Prostate gland (tissue), 2 donors: ENCODE data around the gene MYADML2. TPM values are rescaled to one million over a fixed set of nuclear protein-coding genes. Genes with fewer than 3 reads are reported as not detected.

Experiments
- DNase-seq: peaks from one replicate; pipeline ENCODE4 v3.0.0-alpha.2; 2019; ENCODE audit warnings: low spot score
- H3K27ac ChIP-seq, 2 donors: fragments of 200-600 bp; sonication (generic); 2 replicates each; pipeline ENCODE4 v1.5.1; 2017 to 2019
- H3K27me3 ChIP-seq: fragments of 200-600 bp; sonication (generic); replicated peaks from 2 replicates; pipeline ENCODE4 v1.5.1; 2019; ENCODE audit not compliant: insufficient read depth
- H3K36me3 ChIP-seq, 2 donors: fragments of 200-600 bp; sonication (generic); 1 replicate in 1 of 2; 2 replicates in 1 of 2; pipeline versions ENCODE4 v1.5.1 to v1.8.1; 2017 to 2019
- H3K4me1 ChIP-seq: fragments of 200-600 bp; sonication (generic); replicated peaks from 2 replicates; pipeline ENCODE4 v1.5.1; 2019
- H3K4me3 ChIP-seq, 2 donors: fragments of 200-600 bp; sonication (generic); 2 replicates each; pipeline ENCODE4 v1.5.1; 2017 to 2019
- H3K9me3 ChIP-seq: fragments of 200-600 bp; sonication (generic); 2 replicates; pipeline ENCODE4 v1.5.1; 2017
- CTCF ChIP-seq, 4 experiments: fragments of 200-600 bp in 2 of 4; fragments of 450-650 bp in 2 of 4; sonication (generic) in 2 of 4; IDR thresholded peaks; 1 replicate in 3 of 4; 2 replicates in 1 of 4; pipeline ENCODE4 v1.5.1; 2016 to 2019; ENCODE audit warnings: antibody characterized with exemption in 4 of 4, mild to moderate bottlenecking in 2 of 4, moderate library complexity in 2 of 4
- POLR2A ChIP-seq: fragments of 450-650 bp; IDR thresholded peaks from one replicate; pipeline ENCODE4 v1.6.1; 2016; ENCODE audit warnings: antibody characterized with exemption, mild to moderate bottlenecking
- POLR2AphosphoS5 ChIP-seq: sonication (generic); formaldehyde crosslinking; IDR thresholded peaks from one replicate; pipeline ENCODE4 v1.6.1; 2017; ENCODE audit warnings: antibody characterized with exemption
- WGBS: methylation state at CpG from one replicate; pipeline ENCODE4 v1.1.5; 2018; 5-methylcytosine and 5-hydroxymethylcytosine counted together
- intact Hi-C: fragments of 100-400 bp; cut with DNase I; formaldehyde crosslinking; loops from one replicate; pipeline ENCODE4 v1.14.2; 2022
- total RNA-seq, 2 donors: library from RNA; depleted of rRNA; stranded (reverse); fragments of >200 nt; gene quantifications; one replicate each; pipeline ENCODE4 v1.1.0, GENCODE V29; 2016

The MYADML2 gene
- total RNA-seq, 2 donors from 2014 or later, result 0.14 TPM; not detected in 1

GRCh38 chr17:81964081-81964849 lies 17.2 kb upstream of the MYADML2 start:
- no peak for DNase-seq
- Histone ChIP-seq H3K27ac (no peak overlapping the region), H3K9me3 (no peaks in the 10 kb centered on the region), H3K4me1 (peaks cover 5% of the 10 kb centered on the region), H3K4me3 (no peak overlapping the region), H3K36me3 (no peaks in the 10 kb centered on the region), H3K27me3 (peaks cover 5% of the 10 kb centered on the region)
- TF ChIP-seq POLR2A (no peak), CTCF (IDR thresholded peaks at IDR 0.05) (no peak), POLR2AphosphoS5 (no peak)
- intact Hi-C loops, result loop anchor here (10.0 kb wide), 1 partner anchor 191 kb away; no protein-coding TSS in a partner anchor
- 70% methylated on average over 22 of the region's 22 CpGs for WGBS

GRCh38 chr17:81962499-81963441 lies 15.7 kb upstream of the MYADML2 start:
- H3K36me3 ChIP-seq, result no peaks in the 10 kb centered on the region
- WGBS, result 73% methylated on average over 33 of the region's 37 CpGs
- H3K4me1 ChIP-seq, result peaks cover 2% of the 10 kb centered on the region
- no peak overlapping the region for H3K27ac ChIP-seq
- TF ChIP-seq POLR2A, result no peak
- no peak for TF ChIP-seq POLR2AphosphoS5
- TF ChIP-seq CTCF (IDR thresholded peaks at IDR 0.05), result no peak
- intact Hi-C loops, result loop anchor here (10.0 kb wide), 1 partner anchor 192 kb away; no protein-coding TSS in a partner anchor
- no peak for DNase-seq
- H3K9me3 ChIP-seq, result no peaks in the 10 kb centered on the region
- no peak overlapping the region for H3K4me3 ChIP-seq
- H3K27me3 ChIP-seq, result peaks cover 5% of the 10 kb centered on the region

- Histone ChIP-seq H3K9me3 (no peaks in the 10 kb centered on the region), H3K4me1 (peaks cover 2% of the 10 kb centered on the region), H3K27me3 (peaks cover 6% of the 10 kb centered on the region), H3K36me3 (no peaks in the 10 kb centered on the region), H3K27ac (no peak overlapping the region), H3K4me3 (no peak overlapping the region)
- whole genome bisulfite sequencing, result 17% methylated on average over 49 of the region's 82 CpGs
- intact Hi-C loops, result loop anchor here (10.0 kb wide), 1 partner anchor 193 kb away; no protein-coding TSS in a partner anchor
- TF ChIP-seq POLR2AphosphoS5, result no peak
- no peak for TF ChIP-seq CTCF (IDR thresholded peaks at IDR 0.05)
- no peak for TF ChIP-seq POLR2A
- DNase-seq, result no peak
Observed at GRCh38 chr17:81961521-81962498, 14.8 kb upstream of the MYADML2 start.

- DNase-seq, result no peak
- H3K9me3 ChIP-seq, result no peaks in the 10 kb centered on the region
- no peak for TF ChIP-seq POLR2A
- peak in 2 of 4 experiments; percentile 13 to 18 for TF ChIP-seq CTCF (IDR thresholded peaks at IDR 0.05)
- WGBS, result under 1% methylated on average over 42 of the region's 65 CpGs
- H3K36me3 ChIP-seq, result no peaks in the 10 kb centered on the region
- no peak within 1 kb of the TSS for H3K27ac ChIP-seq
- peaks cover 2% of the 10 kb centered on the region for H3K4me1 ChIP-seq
- intact Hi-C loops, result loop anchor here (10.0 kb wide), 1 partner anchor 194 kb away; no protein-coding TSS in a partner anchor
- peak within 1 kb of the TSS; percentile 26 to 38 for H3K4me3 ChIP-seq
- peaks cover 8% of the 10 kb centered on the region for H3K27me3 ChIP-seq
Observed at GRCh38 chr17:81961087-81961511, 14.1 kb upstream of the MYADML2 start, which contains the start of gene NOTUM. TSS of gene NOTUM (minus strand) at chr17:81961187. CDS start at chr17:81960909, 278 bp downstream.
